Astrocyte of the cerebellum (primary cell): ENCODE results near the gene ZNF106.
A peak's percentile ranks its signal among the peaks of the same experiment; 100 is the strongest.

Source experiments
- DNase-seq: peaks from one replicate; pipeline ENCODE4 v3.0.0-alpha.2; 2011; ENCODE audit warnings: low read depth
- H3K4me3 ChIP-seq: 2 replicates; pipeline ENCODE4 v1.5.1; 2011; ENCODE audit warnings: mild to moderate bottlenecking, low read depth, low read length, moderate library complexity
- CTCF ChIP-seq: IDR thresholded peaks from 2 replicates; pipeline ENCODE4 v1.5.1; 2012; ENCODE audit warnings: low read length, low read depth, moderate library complexity, mild to moderate bottlenecking; ENCODE audit errors: missing control alignments
- in situ Hi-C: cut with HindIII; loops from 2 replicates; pipeline ENCODE4 v1.10.0; 2017; ENCODE audit warnings: low sequenced_read_pairs

The ZNF106 gene

GRCh38 chr15:42498212-42499068 lies 7.5 kb upstream of the ZNF106 start:
- in situ Hi-C loops: no loop called here
- no peak for TF ChIP-seq CTCF
- no peak for DNase-seq
- no peak overlapping the region for H3K4me3 ChIP-seq

GRCh38 chr15:42495361-42496212 lies 4.6 kb upstream of the ZNF106 start, which contains the start of gene SNAP23:
Gene SNAP23, plus strand, starts transcription at chr15:42495634. Its CDS starts 16,213 bp downstream, at chr15:42511847.
- peak within 1 kb of the TSS; percentile 58 for H3K4me3 ChIP-seq
- TF ChIP-seq CTCF: no peak
- peak; percentile 86 for DNase-seq
- in situ Hi-C loops: no loop called here

GRCh38 chr15:42494998-42495360 lies 4.0 kb upstream of the ZNF106 start:
- in situ Hi-C loops: no loop called here
- DNase-seq: no peak
- H3K4me3 ChIP-seq: peak overlapping the region; percentile 58
- no peak for TF ChIP-seq CTCF

GRCh38 chr15:42493679-42494078 lies 2.7 kb upstream of the ZNF106 start:
- DNase-seq: no peak

GRCh38 chr15:42491539-42492225 lies 741 bp upstream of the ZNF106 start:
- DNase-seq: no peak
- in situ Hi-C loops: no loop called here
- TF ChIP-seq CTCF: no peak
- peak overlapping the region; percentile 95 for H3K4me3 ChIP-seq

More at GRCh38 chr15:42493679-42494078, 2.7 kb upstream of the ZNF106 start:
- H3K4me3 ChIP-seq: no peak overlapping the region
- TF ChIP-seq CTCF: no peak
- in situ Hi-C loops: no loop called here

- no peak for TF ChIP-seq CTCF
- DNase-seq: no peak
- in situ Hi-C loops: no loop called here
- peak overlapping the region; percentile 95 for H3K4me3 ChIP-seq
Observed at GRCh38 chr15:42490291-42490670, 660 bp downstream of the ZNF106 start.
